ENCODE data around the gene XYLT1.
A peak's percentile ranks its signal among the peaks of the same experiment; 100 is the strongest.
"Not testable (repeated sequence)": the region's sequence is repeated elsewhere in the genome, so short reads cannot be mapped to it uniquely, and the experiment has no call there.

The XYLT1 gene, protein sequence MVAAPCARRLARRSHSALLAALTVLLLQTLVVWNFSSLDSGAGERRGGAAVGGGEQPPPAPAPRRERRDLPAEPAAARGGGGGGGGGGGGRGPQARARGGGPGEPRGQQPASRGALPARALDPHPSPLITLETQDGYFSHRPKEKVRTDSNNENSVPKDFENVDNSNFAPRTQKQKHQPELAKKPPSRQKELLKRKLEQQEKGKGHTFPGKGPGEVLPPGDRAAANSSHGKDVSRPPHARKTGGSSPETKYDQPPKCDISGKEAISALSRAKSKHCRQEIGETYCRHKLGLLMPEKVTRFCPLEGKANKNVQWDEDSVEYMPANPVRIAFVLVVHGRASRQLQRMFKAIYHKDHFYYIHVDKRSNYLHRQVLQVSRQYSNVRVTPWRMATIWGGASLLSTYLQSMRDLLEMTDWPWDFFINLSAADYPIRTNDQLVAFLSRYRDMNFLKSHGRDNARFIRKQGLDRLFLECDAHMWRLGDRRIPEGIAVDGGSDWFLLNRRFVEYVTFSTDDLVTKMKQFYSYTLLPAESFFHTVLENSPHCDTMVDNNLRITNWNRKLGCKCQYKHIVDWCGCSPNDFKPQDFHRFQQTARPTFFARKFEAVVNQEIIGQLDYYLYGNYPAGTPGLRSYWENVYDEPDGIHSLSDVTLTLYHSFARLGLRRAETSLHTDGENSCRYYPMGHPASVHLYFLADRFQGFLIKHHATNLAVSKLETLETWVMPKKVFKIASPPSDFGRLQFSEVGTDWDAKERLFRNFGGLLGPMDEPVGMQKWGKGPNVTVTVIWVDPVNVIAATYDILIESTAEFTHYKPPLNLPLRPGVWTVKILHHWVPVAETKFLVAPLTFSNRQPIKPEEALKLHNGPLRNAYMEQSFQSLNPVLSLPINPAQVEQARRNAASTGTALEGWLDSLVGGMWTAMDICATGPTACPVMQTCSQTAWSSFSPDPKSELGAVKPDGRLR

DNA sequence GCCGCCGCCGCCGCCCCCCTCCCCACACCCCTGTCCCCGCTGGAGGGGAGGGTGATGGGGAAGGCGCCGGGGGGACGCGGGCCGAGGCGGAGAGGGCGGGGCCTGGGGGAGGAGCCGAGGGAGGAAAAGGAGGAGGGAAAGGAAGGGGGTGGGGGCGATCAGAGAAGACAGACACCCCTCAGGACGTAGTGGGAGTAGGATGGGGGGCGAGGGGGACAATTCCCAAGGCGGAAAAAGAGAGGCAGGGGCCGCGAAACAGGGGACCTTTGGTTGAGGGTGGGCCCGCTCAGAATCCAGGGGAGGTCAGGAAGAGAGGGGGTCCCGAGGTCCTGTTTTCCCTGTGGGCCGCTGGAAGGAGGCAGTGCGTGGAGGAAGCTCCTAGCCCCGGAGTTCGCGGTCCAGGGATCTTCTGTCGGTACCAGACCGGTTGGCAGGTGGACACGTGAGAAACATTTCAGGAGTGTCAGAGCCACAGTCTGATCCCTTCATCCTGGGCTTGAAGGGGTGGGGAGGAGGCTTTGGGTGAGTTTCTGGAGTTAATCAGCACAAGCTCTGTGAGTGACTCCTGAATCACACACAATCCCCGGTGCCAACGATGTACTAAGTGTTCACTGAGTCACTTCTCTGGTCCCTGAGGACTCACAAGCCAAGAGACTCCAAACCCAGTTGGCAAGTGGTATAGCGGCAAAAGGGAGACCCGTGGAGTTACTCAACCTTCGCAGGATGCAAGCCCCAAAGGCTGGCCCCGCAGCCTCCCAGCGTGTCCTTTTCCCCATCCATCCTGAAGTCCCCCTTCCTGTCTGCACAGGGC is at the start of gene XYLT1:
XYLT1 (minus strand) TSS at position 53 of the 811 bp plus-strand sequence. CDS start 164 bp downstream, outside the sequence.
- DNase-seq: peak; percentile 51

DNA sequence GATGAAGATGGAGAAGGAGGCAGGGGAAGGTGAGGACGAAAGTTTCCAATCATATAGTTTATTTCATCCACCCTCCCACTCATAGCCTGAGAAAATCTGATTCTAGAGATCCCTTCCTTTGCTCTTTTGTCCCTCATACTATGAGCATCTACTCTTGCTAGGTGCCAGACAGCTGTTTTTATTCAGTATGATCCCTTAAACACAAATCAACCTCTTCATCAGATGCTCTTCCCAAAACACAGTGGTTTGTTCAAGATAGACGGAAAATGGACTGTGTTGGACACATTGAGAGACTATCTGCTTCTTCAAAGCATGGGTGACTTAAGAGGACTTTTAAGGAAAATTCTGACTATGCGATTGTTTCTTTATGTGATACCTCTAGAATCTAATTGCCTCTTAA is 49.4 kb upstream of the XYLT1 start:
- no peak for DNase-seq

DNA sequence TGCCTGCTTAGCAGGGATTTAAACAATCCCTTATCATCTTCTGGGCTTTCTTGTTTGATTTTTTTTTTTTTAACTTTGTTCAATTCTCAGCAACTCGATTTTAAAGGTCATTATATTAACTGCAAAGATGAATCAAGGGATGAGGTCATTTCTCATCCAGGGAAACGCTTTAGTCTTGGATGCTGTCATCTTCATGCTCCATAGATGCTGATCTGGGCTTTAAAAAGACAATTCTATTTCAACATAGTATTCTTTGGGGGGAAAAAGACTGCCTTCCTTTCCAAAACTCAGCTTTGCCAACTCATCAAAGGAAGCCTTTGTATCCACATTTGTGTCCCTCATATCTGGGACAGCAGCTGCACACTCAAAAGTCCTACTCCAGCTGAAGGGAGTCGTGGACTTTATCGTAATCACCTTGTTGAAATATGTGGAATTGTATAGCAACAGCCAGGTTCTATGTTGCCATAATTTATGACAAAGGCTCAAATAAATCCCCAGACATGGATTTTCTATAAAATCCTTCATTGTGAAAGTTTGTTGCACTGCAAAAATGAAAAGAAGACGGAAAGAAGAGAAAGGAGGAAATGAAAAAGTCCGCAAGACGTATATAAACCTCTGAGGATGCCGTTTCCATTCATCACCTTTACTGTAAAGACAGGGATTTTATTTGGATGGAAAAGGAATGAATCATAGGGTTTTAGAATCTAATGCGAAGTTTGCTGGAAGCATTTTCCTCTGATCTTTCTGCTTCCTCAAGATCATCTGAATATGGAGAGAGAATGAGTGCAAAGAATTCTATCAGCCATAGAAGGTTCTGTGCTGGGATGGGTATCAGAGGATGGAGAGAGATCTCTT is 48.6 kb upstream of the XYLT1 start:
- no peak for DNase-seq

- DNase-seq: no peak
These were observed 47.7 kb upstream of the XYLT1 start for GRCh38 chr16:17518441-17518840.

DNA sequence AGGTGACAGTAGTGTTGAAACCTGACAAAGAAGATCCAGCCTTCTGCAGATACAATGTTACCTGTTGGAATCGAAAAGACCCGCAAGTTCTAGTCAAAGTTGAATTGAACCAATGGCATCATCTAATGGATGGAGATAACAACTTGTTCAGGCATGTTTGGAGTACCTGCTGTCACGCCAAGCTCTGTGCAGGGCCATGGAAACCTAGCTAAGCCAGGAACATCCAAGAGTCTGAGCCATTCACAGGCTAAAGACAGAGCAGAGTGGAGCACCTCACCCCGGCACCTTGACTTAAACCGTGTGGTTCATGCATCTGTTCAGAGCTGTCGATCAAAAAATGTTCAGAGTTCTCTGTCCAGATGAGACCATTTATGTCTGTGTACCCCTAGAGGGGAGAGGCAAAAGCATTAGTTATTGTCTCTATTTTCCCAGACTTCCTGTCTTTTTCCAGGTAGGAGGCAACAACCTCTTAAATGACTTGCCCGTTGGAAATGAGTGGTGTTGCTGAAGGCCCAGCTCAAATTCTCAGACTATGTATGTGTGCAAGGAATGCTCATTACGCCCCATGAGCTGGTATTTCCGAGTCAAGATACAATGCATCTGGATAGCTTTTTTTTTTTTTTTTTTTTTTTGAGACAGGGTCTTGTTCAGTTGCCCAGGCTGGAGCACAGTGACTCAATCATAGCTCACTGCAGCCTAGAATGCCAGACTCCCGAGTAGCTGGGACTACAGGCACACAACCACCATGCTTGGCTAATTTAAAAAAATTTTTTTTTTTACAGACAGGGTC is 44.9 kb upstream of the XYLT1 start:
- no peak for DNase-seq

DNA sequence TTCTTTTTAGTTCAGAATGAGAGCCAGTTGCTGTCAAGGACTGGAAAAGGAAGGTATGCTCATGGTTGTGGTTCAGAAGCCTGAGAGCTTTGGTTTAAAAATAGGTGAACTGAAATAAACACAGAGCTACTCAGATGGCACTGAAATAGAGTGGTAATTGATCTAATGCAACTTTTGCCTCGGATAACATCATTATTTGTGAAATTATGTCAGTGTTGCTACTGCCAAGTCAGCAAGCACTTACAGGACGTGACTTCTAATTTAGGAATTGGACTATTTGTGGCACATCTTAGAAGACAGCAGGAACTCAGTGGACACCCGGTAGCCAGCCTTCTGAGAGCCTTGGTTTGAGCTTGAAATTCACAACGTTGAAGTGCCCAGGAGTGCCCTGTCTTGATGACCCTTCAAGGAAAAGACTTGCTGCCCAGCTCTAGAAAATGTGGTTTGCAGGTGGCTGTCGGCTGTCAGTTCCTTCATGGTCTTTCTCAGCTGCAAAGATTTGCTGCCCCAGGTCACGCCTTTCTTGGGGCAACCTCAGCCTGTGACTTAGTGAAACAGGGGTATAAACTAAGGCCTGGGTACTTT is 42.0 kb upstream of the XYLT1 start:
- no peak for DNase-seq

DNA sequence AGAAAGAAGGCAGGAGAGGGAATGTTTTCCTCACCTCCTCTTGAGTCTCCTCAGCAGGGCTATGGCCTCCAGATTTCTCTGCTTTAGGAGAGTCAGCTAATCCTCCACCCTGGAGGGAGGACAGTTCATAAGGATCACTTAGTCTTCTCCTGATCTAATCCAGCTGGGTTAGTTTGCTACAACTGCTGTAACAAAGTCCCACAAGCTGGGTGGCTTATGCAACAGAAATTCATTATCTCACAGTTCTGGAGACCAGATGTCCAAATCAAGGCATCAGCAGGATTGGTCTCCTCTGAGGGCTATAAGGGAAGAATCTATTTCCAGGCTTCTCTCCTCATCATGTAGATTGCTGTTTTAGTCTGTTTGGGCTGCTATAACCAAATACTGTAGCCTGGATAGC is 40.6 kb upstream of the XYLT1 start:
- DNase-seq: no peak

DNA sequence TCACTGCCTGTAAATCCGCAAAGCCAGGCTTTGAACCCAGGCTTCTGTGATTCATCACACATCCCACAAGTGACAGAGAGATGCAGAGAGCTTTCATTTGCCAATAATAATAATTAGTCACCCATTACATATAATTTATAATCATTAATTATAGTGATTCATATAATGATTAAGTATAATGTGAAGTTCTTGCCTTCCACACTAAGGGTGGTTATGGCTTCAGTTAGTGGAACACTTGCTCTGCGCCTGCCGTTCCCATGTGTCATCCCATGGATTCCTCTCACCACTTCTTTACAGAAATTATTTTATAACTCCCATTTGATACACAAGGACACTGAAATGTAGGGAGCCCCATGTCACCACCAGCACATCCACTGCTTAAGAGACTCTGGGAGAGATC is 39.8 kb upstream of the XYLT1 start:
- no peak for DNase-seq

DNA sequence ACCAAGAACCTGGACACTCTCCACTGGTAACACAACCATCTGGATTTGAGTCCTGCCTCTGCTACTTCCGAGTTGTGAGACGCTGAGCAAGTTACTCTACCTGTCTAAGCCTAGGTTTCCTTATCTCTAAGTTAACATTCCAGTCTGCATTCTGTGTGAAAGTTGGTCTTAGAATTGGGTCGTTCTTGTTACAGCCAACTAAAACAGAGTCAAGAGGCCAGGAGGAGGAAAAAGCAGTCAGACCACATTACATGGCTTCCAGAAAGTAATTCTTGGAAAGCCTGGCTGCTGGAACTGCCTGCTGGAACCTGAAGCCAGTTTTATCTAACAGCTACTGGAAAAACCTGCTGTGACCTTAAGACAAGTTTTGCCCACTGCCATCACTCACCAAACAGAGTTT is 38.4 kb upstream of the XYLT1 start:
- no peak for DNase-seq

DNA sequence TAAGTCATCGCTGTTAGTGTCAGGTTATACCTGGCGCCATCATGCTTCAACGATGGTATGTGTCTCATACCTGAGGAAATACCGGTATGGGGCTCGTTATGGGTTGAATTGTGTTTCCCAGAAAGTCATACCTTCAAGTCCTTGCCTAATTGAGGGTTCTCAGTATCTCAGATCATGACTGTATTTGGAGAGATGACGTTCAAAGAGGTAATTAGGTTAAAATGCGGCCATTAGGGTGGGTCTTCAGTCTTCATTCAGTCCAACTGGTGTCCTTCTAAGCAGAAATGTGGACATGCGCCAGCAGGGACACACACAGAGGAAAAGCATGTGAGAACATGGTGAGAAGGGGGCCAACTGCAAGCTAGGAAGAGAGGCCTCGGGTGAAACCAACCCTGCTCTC is 37.5 kb upstream of the XYLT1 start:
- no peak for DNase-seq

GRCh38 chr16:17507516-17507915 is 36.8 kb upstream of the XYLT1 start:
- DNase-seq: not testable (repeated sequence)

DNA sequence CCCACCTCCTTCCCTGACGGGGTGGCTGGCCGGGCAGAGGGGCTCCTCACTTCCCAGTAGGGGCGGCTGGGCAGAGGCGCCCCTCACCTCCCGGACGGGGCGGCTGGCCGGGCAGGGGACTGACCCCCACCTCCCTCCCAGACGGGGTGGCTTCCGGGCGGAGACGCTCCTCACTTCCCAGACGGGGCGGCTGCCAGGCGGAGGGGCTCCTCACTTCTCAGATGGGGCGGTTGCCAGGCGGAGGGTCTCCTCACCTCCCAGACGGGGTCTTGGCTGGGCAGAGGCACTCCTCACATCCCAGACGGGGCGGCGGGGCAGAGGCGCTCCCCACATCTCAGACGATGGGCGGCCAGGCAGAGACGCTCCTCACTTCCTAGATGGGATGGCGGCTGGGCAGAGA is 35.1 kb upstream of the XYLT1 start:
- not testable (repeated sequence) for DNase-seq

DNA sequence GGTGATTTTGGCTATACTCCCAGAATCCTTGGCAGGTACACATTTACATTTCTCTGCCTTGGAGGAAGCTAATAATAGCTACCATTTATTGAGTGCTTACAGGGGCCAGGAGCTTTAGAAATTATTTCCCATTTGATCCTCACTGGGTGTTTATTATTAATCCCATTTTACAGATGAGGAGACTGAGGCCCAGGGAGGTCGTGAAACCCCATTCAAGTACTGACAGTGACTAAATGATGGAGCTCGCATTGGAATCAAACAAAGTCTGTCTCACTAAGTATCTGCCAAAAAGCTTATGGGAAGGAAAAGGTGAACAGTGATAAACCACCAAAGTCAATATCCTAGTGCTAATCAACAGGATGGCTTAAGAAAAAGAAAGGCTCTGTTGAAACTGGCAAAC is 33.3 kb upstream of the XYLT1 start:
- DNase-seq: no peak

DNA sequence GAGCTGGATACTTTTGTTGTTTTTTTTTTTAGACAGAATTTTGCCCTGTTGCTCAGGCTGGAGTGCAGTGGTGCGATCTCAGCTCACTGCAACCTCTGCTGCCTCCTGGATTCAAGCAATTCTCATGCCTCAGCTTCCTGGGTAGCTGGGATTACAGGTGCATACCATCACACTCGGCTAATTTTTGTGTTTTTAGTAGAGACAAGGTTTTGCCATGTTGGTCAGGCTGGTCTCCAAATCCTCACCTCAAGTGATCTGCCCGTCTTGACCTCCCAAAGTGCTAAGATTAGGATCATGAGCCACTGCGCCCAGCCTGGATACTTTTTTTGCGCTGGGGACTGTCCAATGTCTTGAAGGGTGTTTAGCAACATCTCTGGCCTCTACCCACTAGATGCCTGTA is 32.6 kb upstream of the XYLT1 start:
- no peak for DNase-seq

- DNase-seq: no peak
These were observed 30.6 kb upstream of the XYLT1 start for GRCh38 chr16:17501321-17501720.

DNA sequence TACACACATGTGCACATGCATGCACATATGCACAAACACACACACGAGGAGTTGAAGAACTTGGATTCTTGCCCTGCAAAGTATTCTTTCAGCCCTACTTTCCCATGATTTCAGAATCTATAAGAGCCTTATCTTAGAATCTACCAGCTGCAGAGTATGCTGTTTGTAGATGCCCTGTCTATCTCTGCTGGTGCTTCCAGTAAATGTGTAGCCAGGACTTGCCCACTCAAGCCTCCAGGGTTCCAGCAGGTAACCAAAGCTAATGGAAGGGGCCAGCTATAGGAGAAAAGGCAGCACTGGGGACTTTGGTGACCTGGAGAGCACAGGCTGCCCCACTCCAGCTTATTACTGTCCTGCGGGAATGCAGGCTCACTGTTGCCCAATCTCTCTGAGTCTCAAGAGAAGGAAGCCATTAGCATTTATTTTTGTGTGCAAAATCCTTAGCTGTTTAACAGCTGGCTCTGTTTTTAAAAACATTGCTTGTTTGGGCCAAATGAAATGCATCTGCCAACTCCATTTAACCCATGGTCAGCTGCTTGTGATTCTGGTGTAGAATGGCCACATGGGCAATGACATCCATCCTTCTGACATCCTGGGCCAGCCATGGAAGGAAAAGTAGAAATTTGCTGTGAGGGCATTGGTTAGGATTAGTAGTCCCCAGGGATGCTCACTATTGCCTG is 28.6 kb upstream of the XYLT1 start:
- DNase-seq: no peak

DNA sequence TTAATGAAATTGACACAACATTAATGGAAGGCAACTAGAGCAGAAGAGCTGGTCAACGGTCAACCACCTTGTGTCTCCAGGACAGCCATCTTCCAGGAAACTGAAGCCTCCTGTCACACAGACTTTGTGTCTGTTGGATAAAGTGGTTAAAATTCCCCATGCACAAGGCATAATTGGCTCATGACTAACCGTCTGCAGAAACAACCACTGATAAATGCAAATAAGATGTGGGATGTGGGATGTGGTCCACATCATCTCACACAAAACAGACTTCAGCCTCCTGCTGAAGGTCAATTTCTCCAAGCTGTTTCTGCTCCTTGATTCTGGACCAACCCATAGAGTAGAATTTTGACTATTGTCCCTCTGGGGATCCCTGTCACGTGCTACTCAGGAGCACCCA is 26.9 kb upstream of the XYLT1 start:
- no peak for DNase-seq

DNA sequence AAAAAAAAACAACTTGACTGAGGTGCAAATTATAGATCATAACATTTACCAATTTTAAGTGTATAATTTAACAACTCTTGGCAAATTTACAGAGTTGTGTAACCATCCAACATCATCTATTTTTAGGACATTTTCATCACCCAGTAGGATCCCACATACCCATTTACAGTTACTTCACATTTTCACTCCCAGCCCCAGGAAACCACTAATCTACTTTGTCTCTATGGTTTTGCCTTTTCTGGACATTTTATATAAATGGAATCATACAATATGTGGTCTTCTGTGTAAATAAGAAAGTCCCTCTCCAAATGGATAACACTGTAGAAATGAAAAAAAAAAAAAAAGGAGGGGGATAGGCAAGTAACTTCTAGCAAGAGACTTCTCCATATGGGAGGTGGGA is 26.1 kb upstream of the XYLT1 start:
- DNase-seq: no peak

DNA sequence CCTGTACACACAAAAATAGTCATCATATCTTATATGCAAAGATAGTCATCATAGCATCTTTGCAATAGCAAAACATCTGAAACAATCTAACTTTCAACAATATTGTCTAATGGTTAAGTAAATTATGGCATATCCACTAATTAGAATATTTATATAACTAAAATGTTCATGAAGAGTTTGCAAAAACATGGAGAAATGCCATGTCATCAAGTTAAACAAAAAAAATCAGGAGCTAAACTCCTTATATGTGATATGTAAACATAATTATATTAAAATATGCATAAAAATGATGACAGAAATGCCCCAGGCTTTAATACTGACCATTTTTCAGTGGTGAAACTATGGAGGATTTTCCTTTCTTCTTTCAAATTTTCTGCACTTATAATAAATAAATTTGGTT is 22.3 kb upstream of the XYLT1 start:
- DNase-seq: no peak

DNA sequence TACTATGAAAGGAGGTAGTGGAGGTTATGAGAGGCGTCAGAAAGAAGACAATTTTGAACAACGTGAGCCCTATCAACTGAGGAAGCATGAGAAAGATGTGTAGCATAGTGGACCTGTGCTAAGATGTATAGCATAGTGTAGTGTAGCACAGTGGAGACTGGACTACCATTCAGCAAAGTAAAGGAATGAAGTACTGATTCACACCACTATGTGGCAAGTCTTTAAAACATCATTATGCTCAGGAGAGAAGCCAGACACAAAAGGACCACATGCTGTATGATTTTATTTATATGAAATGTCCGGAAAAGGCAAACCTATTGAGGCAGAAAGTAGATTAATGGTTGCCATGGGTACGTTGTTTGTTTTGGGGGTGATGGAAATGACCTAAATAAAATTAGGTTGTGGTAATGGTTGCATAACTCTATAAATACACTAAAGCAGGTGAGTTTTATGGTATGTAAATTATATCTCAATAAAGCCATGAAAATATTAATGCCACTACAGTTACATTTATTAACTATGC is 20.4 kb upstream of the XYLT1 start:
- no peak for DNase-seq
